Measurements from ENCODE around the gene RFFL. TPM values are rescaled to one million over a fixed set of nuclear protein-coding genes. Genes with fewer than 3 reads are reported as not detected.
A peak's percentile ranks its signal among the peaks of the same experiment; 100 is the strongest.

The RFFL gene
- total RNA-seq, 2 experiments from 2014 or later, result 11.3 to 12.0 TPM

GRCh38 chr17:35076874-35077273 is 13.4 kb upstream of the RFFL start:
- POLR2A ChIA-PET, result interaction anchor here (1.4 kb wide), 1 partner anchor 12 kb away, joined by 3 read pairs; no protein-coding TSS in a partner anchor
- H3K27me3 Mint-ChIP-seq, result no peaks in the 10 kb centered on the region
- no peak for ATAC-seq

GRCh38 chr17:35074711-35075707 is 11.5 kb upstream of the RFFL start:
- ChIA-PET CTCF (interaction anchor here (0.9 to 2.7 kb wide), 9 partner anchors 8 to 94 kb away, joined by 3 to 9 read pairs (median 6); partner anchors contain the start of gene RFFL), POLR2A (interaction anchor here (1.2 to 3.8 kb wide), 5 partner anchors 10 to 52 kb away, joined by 5 to 34 read pairs (median 8); partner anchors contain the start of gene RFFL)
- no peaks in the 10 kb centered on the region for H3K27me3 Mint-ChIP-seq
- intact Hi-C loops (cut with micrococcal nuclease), result loop anchor here (2.0 kb wide), 1 partner anchor 14 kb away; no protein-coding TSS in a partner anchor
- H3K36me3 Mint-ChIP-seq (ENCODE audit: low read depth), result peaks cover 3% of the 10 kb centered on the region
- no peaks in the 10 kb centered on the region for H3K9me3 Mint-ChIP-seq
- peak overlapping the region; percentile 14 for H3K27ac Mint-ChIP-seq
- H3K4me3 Mint-ChIP-seq, result no peak overlapping the region
- DNase-seq, result no peak
- no peak for TF ChIP-seq CTCF (IDR thresholded peaks at IDR 0.05)
- H3K4me1 Mint-ChIP-seq (ENCODE audit: low read depth), result peaks cover 60% of the 10 kb centered on the region
- ATAC-seq, result no peak

More at GRCh38 chr17:35076874-35077273, 13.4 kb upstream of the RFFL start:
- Mint-ChIP-seq H3K4me1 (ENCODE audit: low read depth) (peaks cover 70% of the 10 kb centered on the region), H3K9me3 (no peaks in the 10 kb centered on the region), H3K4me3 (no peak overlapping the region), H3K36me3 (ENCODE audit: low read depth) (peaks cover 3% of the 10 kb centered on the region), H3K27ac (no peak overlapping the region)
- CTCF ChIA-PET, result interaction anchor here (1.2 to 5.1 kb wide), 3 partner anchors 13 to 54 kb away, joined by 4 to 20 read pairs (median 6); no protein-coding TSS in a partner anchor
- no peak for DNase-seq
- intact Hi-C loops (cut with micrococcal nuclease), result no loop called here
- TF ChIP-seq CTCF (IDR thresholded peaks at IDR 0.05), result no peak

GRCh38 chr17:35073991-35074627 is 10.6 kb upstream of the RFFL start:
- H3K4me3 Mint-ChIP-seq, result peak overlapping the region; percentile 1
- peak overlapping the region; percentile 85 for H3K27ac Mint-ChIP-seq
- ChIA-PET CTCF (interaction anchor here (0.9 to 2.7 kb wide), 7 partner anchors 9 to 93 kb away, joined by 3 to 9 read pairs (median 6); partner anchors contain the start of gene RFFL), POLR2A (interaction anchor here (0.6 to 3.8 kb wide), 10 partner anchors 8 to 66 kb away, joined by 3 to 34 read pairs (median 5); partner anchors contain the start of gene RFFL)
- no peak for TF ChIP-seq CTCF (IDR thresholded peaks at IDR 0.05)
- peaks cover 56% of the 10 kb centered on the region for H3K4me1 Mint-ChIP-seq (ENCODE audit: low read depth)
- intact Hi-C loops (cut with micrococcal nuclease), result loop anchor here (2.0 kb wide), 1 partner anchor 15 kb away; no protein-coding TSS in a partner anchor
- H3K36me3 Mint-ChIP-seq (ENCODE audit: low read depth), result peaks cover 3% of the 10 kb centered on the region
- H3K27me3 Mint-ChIP-seq, result no peaks in the 10 kb centered on the region
- ATAC-seq (peak; percentile 48), DNase-seq (no peak)
- H3K9me3 Mint-ChIP-seq, result no peaks in the 10 kb centered on the region

GRCh38 chr17:35073183-35073790 is 9.8 kb upstream of the RFFL start:
- Mint-ChIP-seq H3K27ac (peak overlapping the region; percentile 85), H3K9me3 (no peaks in the 10 kb centered on the region), H3K27me3 (no peaks in the 10 kb centered on the region), H3K4me1 (ENCODE audit: low read depth) (peaks cover 63% of the 10 kb centered on the region), H3K4me3 (peak overlapping the region; percentile 5), H3K36me3 (ENCODE audit: low read depth) (peaks cover 5% of the 10 kb centered on the region)
- intact Hi-C loops (cut with micrococcal nuclease), result no loop called here
- ChIA-PET CTCF (interaction anchor here (1.0 to 1.9 kb wide), 5 partner anchors 10 to 74 kb away, joined by 3 to 9 read pairs (median 6); partner anchors contain the start of gene RFFL), POLR2A (interaction anchor here (0.6 to 3.8 kb wide), 11 partner anchors 9 to 93 kb away, joined by 3 to 34 read pairs (median 5); partner anchors contain the start of genes LIG3 and RFFL)
- TF ChIP-seq CTCF (IDR thresholded peaks at IDR 0.05), result no peak
- ATAC-seq, result peak; percentile 78
- DNase-seq, result peak; percentile 33

All from activated CD8-positive, alpha-beta T cell treated with anti-CD3 and anti-CD28 coated beads for 36 hours (primary cell).